Stimulated activated CD8-positive, alpha-beta memory T cell treated with anti-CD3 and anti-CD28 coated beads, Interleukin-7, amount 100 ng/mL, for 1 hour (primary cell): ENCODE results near the gene AURKA.
"Not testable (repeated sequence)": the region's sequence is repeated elsewhere in the genome, so short reads cannot be mapped to it uniquely, and the experiment has no call there.

ENCODE experiments used
- DNase-seq, 2 donors: peaks; one replicate each; pipeline ENCODE4 v3.0.0-alpha.2; 2020; ENCODE audit warnings: low read depth in 2 of 2

AURKA gene

DNA sequence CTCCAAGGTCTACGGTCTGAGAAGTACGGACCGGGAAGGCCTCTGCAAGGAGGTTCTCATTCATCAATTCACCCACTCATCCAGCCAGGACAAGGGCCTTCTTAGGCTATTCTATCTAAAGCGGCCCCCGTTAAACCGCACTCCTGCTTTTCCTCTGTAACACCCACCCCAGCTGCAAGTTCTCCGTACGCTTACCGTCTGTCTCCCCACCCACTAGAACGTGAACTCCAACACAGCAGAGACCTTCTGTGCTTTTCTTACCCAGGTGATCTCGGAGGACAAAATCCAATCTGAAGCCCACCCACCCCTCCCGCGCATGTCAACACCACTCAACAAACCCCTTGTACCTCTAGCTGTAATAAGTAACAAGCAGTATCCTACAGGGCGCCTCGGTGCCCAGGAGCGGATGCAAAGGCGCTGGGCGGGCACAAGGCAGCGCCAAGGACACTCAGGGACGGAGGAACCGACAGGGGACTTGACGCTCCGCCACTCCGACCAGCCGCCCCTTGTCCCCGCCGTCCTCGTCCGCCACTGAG lies 351 bp downstream of the AURKA start:
- no peak for DNase-seq

- no peak for DNase-seq
These were observed 978 bp downstream of the AURKA start for GRCh38 chr20:56391037-56391436.

GRCh38 chr20:56390396-56390795 lies 1.6 kb downstream of the AURKA start:
- not testable (repeated sequence) for DNase-seq

GRCh38 chr20:56389807-56390206 lies 2.2 kb downstream of the AURKA start:
- DNase-seq: no peak

GRCh38 chr20:56388882-56389281 lies 3.1 kb downstream of the AURKA start:
- no peak for DNase-seq

DNA sequence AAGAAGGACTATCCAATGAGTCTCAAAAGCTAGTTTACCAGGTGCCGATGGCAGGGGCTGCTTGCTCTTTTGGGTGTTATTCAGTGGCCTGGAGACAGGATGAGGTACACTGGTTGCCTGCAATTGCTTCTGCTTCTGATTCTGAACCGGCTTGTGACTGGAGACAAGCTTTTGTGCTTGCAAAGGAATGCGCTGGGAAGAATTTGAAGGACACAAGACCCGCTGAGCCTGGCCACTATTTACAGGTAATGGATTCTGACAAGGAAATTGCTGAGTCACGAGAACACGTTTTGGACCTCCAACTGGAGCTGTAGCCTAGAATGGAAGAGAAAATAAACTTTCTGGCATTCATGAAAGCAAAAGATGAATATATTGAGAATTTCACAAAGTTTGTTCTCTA lies 5.8 kb downstream of the AURKA start:
- DNase-seq: no peak

DNA sequence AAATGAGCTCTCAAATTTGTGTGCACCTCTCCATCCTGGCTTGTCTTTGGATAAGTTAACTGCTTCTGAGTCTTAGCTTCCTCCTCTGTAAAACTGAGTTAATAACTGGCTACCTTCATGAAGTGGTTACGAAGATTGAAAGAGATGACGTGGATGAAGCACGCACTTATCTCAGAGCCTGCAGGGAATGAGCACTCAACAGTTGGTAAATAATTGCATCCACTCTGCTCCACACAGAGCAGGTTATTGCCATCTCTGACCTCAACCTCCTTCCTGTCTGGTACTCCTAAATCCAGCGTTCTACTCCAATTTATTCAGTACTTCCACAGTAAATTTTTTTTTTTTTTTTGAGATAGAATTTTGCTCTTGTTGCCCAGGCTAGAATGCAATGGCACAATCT lies 6.9 kb downstream of the AURKA start:
- no peak for DNase-seq

DNA sequence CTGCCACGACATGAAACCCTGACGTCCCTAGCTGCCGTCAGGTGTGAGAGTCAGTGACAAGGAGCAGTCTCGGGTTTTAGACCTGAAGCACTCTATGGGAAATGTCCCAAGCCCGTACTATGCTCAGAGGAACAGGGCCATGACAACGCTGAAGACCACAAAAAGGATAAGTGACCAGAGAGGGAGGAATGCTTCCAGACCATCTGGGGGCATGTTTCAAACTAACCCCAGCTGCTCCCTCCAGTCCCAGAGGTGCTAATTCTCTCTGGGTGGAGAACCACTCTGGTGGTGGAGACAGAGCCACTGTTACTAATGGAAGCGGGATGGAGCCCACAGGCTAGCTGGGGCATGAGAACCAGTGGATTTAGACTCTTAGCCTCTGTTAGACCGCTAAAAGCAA lies 8.7 kb downstream of the AURKA start:
- no peak for DNase-seq

DNA sequence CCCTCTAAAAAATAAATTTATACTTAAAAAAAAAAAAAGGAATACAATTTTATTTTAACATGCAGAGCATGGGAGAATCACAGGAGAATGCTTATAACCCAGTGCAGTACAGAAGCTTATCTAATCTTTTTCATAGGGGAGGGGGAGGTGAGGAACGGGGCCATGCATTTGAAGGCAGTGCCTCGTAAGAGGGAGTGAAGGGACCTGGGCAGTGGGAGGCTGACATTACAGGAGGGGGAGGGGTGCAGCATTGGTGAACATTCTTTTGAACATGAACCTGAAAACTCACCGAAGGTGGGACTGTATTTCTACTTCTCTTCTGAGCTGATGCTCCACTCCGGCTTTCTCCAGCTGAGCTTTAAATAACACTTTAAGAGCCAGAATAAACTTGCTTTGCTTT lies 9.3 kb downstream of the AURKA start:
- no peak for DNase-seq

DNA sequence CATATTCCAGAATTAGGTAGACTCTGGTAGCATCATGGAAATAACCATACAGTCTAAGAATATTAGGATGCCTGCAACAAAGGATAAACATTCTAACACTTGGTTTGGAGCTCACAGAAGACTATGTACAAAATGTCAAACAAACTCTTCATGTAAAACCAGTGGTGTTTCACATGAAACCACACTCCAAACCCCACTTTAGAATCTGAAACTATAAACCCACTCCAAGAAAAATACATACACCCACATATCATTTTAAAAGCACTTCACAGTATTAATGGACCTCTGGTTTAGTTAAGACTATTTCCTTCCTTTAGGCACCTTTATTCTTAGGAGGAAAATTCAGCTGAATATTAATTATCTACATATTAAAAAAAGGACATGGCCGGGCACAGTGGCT lies 10.5 kb downstream of the AURKA start:
- DNase-seq: no peak

- DNase-seq: no peak
These were observed 11.6 kb downstream of the AURKA start for GRCh38 chr20:56380375-56380774.

GRCh38 chr20:56378386-56378785 lies 13.6 kb downstream of the AURKA start:
- no peak for DNase-seq

DNA sequence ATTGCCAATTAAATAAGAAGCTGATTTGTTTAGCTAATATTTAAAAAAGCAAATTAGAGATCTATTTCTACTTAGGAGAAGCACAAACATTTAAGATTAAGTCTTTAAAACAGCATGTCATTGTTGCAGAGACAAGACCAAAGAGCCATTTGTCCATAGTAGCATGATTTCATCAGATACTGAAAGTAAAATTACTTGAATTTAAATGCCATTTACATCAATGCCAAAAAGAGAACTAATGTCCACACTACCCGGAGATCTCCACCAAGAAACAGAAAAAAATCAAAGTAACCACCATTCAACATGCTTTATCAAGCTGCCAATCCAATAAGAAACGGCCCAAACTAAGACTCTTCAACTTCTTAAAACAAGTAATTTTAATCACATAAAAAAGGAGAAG lies 15.7 kb downstream of the AURKA start:
- no peak for DNase-seq

DNA sequence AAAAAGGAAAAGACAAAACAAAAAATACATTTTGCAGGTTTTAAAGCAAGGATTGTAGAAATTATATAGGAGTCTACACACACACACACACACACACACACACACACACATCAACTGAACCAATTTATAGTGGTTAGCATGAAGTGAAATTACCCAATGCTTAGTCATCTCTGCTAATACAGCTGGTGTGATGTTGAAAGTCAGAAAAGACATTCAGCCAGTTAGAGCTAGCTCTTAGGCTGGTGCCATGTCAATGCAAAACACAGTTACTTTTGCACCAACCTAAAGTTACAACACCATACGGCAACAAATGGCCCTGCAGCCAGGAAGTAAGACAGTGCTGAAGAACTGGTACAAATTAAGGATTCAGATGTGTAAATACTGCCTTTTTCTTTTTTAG lies 18.1 kb downstream of the AURKA start:
- DNase-seq: no peak

DNA sequence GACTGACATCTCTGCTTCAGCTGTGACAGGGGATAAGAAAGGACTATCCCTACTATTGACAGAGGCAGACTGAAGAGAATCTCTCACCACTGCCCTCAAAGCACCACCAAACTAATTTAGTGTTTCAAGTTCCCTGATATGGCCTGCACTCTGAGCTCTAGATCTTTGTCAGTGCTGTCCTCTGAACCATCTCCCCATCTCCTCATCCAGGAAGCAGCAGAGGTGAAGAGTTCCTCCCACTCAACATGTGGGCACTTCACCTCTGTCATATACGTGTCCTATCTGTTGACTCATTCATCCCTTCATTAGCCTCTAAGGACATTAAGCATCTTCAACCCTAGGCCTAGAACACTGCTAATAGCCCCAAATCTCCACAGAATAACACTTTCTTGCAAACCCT lies 19.2 kb downstream of the AURKA start:
- DNase-seq: no peak

- no peak for DNase-seq
These were observed 20.0 kb downstream of the AURKA start for GRCh38 chr20:56371977-56372376.

DNA sequence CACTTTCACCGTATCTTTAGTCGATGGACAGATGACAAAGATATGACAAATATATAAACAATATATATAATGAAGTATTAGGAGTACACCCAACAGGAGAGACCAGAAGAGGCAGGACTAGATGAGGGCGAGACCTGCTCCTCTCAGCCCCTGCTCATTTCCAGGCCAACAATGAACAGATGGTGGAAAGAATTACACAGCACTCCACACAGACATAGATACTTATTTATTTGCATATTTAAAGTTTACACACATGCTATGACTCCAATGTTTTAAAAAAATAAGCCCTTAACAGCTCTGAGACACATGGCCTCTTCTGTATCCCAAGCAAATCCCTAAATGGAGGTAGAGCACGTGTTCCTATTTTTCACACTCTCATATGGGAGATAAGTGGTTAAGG lies 22.8 kb downstream of the AURKA start:
- DNase-seq: no peak

GRCh38 chr20:56368351-56369134 lies 23.5 kb downstream of the AURKA start:
- no peak for DNase-seq

DNA sequence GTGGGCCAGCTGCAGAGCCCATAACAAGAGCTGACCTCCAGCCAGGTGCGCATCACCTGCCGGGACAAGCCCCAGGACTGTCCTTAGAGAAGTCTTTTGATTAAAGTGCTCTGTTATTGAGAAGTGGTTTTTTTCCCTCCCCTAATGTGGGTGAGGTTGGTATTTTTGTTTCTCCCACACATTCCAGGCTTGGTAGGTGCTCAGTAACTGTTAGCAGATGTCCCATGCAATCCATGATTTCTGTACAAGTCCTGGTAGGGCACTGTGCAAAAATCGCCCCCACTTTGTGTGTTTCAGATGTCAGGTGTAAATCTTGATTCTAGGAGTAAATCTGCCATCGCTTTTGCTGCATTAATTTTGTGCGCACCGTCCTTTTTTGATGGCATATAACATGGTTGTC lies 28.5 kb downstream of the AURKA start:
- DNase-seq: no peak

DNA sequence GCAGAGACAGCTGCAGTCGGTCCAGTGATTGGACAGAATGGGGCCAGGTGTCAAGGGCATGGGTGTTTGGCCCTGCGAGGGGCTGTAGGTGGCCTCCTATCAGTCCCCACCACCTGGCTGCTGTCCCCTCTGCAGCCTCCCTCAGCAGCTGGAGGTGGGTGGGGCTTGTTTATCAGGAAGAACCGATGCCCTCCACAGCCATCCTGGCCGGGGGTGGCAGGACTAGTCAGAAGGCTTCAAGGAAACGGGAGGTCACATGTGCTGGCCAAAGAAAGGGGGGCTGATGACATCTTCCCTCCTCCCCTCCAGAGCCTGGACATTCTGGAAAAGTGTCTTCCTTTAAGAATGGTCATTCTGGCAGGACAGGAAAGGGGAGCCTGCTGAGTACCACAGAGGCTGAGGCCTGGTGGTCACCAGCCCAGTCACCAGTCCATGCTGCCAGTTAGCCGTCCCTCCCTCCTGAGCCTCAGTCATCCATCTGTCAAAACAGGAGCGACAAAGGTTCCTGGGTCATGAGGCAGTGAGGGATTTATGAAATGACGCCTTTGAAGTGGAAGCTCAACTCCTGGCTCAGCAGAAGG lies 29.1 kb downstream of the AURKA start:
- DNase-seq: no peak

GRCh38 chr20:56361900-56362299 lies 30.1 kb downstream of the AURKA start:
- DNase-seq: no peak

DNA sequence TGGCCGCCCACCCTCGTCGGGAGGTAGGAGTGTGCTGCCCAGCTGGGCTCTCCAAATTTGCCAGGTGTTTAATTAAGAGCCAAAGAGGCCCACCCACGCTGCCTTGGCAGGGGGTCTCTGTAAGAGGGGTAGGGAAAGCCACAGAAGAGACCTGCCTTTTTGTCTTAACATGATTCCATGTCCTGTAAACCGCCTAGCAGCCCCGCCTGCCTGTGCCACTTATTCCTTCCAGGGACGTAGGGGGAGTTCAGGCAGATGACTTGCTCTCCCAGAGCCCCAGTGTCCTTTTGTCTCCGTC lies 31.2 kb downstream of the AURKA start:
- DNase-seq: no peak

GRCh38 chr20:56360133-56360907 lies 31.7 kb downstream of the AURKA start:
- no peak for DNase-seq
